ENCODE measurements around the gene PHOSPHO1. TPM values are rescaled to one million over a fixed set of nuclear protein-coding genes. Genes with fewer than 3 reads are reported as not detected.

Gene PHOSPHO1
- total RNA-seq, 1 donor from 2014 or later: not detected

DNA sequence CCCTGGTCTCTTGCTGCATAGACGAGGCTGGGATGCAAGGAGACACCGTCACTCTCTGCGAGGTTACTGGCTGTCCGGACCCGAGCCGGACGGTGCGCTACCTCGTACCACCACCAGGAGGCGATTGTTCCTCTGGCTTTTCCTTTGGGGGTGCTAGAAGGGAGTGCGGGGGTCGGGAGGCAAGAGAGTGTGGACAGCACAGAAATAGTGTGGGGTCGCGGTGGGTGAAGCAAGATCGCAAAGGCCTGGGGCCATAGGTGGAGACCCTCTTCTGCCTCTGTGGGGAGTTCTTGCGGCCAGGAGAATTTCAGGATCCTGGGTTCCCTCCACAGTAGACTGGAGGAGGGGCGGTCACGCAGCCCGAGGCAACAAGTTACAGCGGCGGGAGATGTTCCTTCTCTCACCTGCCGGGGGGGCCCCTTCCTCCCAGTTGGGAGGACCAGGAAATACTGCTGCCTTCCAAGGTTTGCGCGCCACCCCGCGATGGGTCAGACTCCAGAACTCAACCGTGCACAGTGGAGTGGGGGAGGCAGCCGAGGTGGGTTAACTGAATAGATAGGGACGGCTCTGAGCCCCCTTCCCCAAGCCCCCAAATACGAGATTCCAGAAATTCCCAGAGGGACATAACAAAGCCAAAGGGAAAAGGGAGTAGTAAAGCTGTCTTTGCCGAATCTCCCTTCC lies 6.9 kb downstream of the PHOSPHO1 start:
- peak overlapping the region; percentile 30 for H3K27ac Mint-ChIP-seq
- peak overlapping the region; percentile 64 for H3K4me3 Mint-ChIP-seq
- H3K9me3 Mint-ChIP-seq: no peaks in the 10 kb centered on the region
- DNase-seq (ENCODE audit: low spot score): peak; percentile 49
- H3K36me3 Mint-ChIP-seq (ENCODE audit: low read depth): peaks cover 30% of the 10 kb centered on the region
- H3K4me1 Mint-ChIP-seq (ENCODE audit: low read depth): peaks cover 40% of the 10 kb centered on the region
- intact Hi-C loops (cut with micrococcal nuclease): no loop called here
- peaks cover 16% of the 10 kb centered on the region for H3K27me3 Mint-ChIP-seq (ENCODE audit: insufficient read depth)

DNA sequence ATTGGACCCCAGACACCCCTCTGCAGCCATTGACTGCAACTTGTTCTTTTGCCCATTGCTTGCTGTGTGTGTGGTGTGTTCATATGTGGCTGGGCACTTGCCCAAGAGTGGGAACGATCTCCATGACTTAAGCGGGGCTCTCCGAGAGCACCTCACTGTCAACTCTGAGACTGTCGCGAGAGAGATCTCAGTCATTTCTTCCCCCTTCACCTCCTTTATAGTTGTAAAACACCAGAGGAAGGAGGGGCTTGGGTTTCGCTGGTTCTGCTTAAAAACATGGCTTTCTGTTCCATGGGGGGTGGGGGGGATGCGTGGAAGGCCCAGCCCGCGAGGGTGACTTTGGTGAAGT lies 7.4 kb downstream of the PHOSPHO1 start:
- Mint-ChIP-seq H3K4me3 (no peak overlapping the region), H3K9me3 (no peaks in the 10 kb centered on the region), H3K27me3 (ENCODE audit: insufficient read depth) (peaks cover 14% of the 10 kb centered on the region), H3K36me3 (ENCODE audit: low read depth) (peaks cover 33% of the 10 kb centered on the region), H3K27ac (peak overlapping the region; percentile 30), H3K4me1 (ENCODE audit: low read depth) (peaks cover 45% of the 10 kb centered on the region)
- no peak for DNase-seq (ENCODE audit: low spot score)
- intact Hi-C loops (cut with micrococcal nuclease): no loop called here

DNA sequence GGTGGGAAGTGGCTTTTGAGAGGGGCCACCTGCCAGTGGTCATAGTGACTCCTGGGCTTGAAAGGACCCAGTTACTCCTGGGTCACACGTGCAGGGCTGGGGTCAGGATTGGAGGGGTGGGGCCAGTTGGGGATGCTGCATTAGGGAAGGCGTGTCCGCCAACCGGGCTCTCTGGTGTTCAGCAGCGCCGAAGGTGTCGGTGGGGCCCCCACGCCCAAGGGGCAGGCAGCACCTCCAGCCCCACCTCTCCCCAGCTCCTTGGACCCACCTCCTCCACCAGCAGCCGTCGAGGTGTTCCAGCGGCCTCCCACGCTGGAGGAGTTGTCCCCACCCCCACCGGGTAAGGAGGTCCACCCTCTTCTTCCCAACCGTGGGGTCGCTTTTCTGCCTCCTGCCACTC lies 10.6 kb downstream of the PHOSPHO1 start:
- intact Hi-C loops (cut with micrococcal nuclease): loop anchor here (2.0 kb wide), 1 partner anchor 39 kb away; no protein-coding TSS in a partner anchor
- H3K4me1 Mint-ChIP-seq (ENCODE audit: low read depth): peaks cover 64% of the 10 kb centered on the region
- no peaks in the 10 kb centered on the region for H3K9me3 Mint-ChIP-seq
- peaks cover 47% of the 10 kb centered on the region for H3K36me3 Mint-ChIP-seq (ENCODE audit: low read depth)
- peak overlapping the region; percentile 22 for H3K4me3 Mint-ChIP-seq
- no peak overlapping the region for H3K27ac Mint-ChIP-seq
- no peak for DNase-seq (ENCODE audit: low spot score)
- H3K27me3 Mint-ChIP-seq (ENCODE audit: insufficient read depth): peaks cover 4% of the 10 kb centered on the region

DNA sequence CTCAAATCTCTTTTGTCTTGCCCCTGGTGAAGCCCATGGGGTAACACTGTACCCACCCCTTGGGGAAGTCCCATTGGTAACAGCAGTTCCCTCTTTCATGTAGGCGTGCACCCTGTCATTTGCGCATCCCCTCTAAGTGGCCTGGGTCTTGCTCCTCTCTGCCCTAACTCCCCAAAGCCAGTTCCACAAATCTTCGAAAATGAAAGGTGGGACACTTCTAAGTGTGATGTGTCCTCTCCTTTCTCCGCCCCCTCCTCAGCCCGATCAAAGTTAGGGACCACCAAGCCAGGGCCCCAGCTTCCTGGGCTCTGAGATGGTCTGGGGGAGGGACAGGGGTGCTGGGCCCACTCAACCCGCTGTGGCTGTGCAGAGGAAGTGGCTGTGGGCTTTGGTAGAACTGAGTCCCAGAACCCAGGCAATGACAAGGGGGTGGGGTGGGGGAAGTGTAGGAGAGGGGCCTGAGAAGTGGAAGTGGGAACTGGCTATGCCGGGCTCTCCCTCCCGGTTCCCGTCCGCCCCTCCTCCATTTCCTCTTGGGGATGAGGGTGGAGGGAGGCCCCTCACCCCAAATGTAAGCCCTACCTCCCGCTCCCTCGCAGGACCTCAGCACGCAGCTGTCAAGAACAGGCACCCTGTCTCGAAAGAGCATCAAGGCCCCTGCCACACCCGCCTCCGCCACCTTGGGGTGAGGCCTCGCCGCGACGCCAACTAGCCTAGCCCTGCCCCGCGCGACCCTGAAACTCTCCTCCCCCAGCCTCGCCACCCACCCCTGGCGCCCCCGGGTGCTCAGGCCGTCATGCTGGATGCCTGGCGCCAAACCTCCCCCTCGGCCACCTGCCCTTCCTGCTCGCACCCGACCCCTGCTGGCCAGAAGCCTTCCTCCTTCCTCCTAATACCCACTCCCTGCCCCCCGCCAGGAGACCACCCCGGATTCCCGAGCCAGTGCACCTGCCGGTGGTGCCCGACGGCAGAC lies 11.4 kb downstream of the PHOSPHO1 start:
- intact Hi-C loops (cut with micrococcal nuclease): loop anchor here (1.0 to 2.0 kb wide), 3 partner anchors 9 to 38 kb away; partner anchors contain the start of genes ABI3 and GNGT2
- H3K9me3 Mint-ChIP-seq: no peaks in the 10 kb centered on the region
- H3K27ac Mint-ChIP-seq: peak overlapping the region; percentile 81
- no peaks in the 10 kb centered on the region for H3K27me3 Mint-ChIP-seq (ENCODE audit: insufficient read depth)
- peaks cover 48% of the 10 kb centered on the region for H3K36me3 Mint-ChIP-seq (ENCODE audit: low read depth)
- peaks cover 67% of the 10 kb centered on the region for H3K4me1 Mint-ChIP-seq (ENCODE audit: low read depth)
- peak; percentile 42 for DNase-seq (ENCODE audit: low spot score)
- H3K4me3 Mint-ChIP-seq: peak overlapping the region; percentile 35

DNA sequence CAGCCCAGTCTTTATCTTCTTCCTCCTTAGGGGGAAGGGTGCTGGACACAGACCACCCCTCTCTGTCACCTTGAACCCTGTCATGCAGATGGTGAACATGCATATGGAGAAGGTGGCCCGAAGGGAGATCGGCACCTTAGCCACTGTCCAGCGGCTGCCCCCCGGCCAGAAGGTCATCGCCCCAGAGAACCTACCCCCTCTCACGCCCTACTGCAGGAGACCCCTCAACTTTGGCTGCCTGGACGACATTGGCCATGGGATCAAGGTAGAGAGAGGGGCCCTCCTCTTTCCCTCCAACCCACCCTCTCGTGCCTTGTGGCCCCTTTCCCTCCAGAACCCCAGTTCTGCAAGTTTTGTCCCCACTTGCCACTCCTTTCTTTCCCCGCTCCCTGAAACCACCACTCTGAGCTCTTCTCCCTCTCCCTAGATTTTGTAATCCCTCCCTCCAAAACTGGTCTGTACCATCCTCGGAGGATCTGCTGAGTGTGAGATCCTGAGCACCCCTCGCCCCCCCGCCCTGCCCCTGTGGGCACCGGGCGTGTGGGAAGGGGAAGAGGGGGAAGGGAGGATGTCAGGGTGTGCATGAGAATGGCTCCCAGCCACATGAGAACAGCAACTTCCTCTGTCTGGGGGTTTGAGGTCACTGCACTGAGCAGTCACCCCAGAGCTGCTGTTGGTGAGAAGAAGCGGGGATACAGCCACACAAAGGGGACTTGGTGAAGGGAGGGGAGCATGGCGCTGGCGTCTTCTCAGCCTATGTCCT lies 12.8 kb downstream of the PHOSPHO1 start:
- peak; percentile 65 for DNase-seq (ENCODE audit: low spot score)
- H3K9me3 Mint-ChIP-seq: no peaks in the 10 kb centered on the region
- peaks cover 72% of the 10 kb centered on the region for H3K4me1 Mint-ChIP-seq (ENCODE audit: low read depth)
- intact Hi-C loops (cut with micrococcal nuclease): loop anchor here (1.0 to 2.0 kb wide), 3 partner anchors 8 to 37 kb away; partner anchors contain the start of genes ABI3 and GNGT2
- H3K27ac Mint-ChIP-seq: peak overlapping the region; percentile 82
- no peaks in the 10 kb centered on the region for H3K27me3 Mint-ChIP-seq (ENCODE audit: insufficient read depth)
- peaks cover 48% of the 10 kb centered on the region for H3K36me3 Mint-ChIP-seq (ENCODE audit: low read depth)
- H3K4me3 Mint-ChIP-seq: peak overlapping the region; percentile 82

DNA sequence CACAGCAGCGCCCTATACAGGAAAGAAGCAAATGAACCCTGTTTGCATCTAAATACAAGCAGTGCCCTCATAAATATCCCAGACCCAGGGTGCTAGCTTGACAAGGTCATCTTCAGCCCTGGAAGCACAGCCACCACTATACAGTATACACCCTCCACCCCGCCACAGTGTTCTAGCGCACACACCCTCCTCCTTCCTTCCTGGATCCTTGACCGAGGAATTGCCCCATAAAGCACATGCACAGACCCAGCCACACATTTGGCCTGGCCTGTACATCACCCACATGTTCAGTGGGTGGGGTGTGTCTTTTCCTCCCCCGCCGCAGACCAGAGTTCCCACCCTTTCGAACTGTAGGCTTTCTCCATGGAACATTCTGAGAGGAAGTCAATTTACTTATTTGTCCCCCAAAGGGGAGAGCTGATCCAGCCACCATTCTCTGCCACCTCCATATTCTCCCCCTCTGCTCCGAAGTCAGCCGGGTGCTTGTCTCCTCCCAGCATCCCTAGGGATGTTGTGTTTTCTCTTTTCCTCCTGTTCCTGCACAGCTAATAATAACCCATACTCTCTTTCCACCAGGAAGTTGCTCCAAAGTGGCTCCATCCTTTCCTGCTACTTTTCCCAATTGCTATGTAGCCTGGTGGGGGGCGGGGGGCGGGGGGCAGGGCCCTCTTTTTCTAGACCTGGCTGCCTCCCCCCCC lies 13.5 kb downstream of the PHOSPHO1 start:
- no peak for DNase-seq (ENCODE audit: low spot score)
- Mint-ChIP-seq H3K9me3 (no peaks in the 10 kb centered on the region), H3K36me3 (ENCODE audit: low read depth) (peaks cover 44% of the 10 kb centered on the region), H3K4me3 (peak overlapping the region; percentile 50), H3K4me1 (ENCODE audit: low read depth) (peaks cover 72% of the 10 kb centered on the region), H3K27me3 (ENCODE audit: insufficient read depth) (no peaks in the 10 kb centered on the region), H3K27ac (peak overlapping the region; percentile 75)
- intact Hi-C loops (cut with micrococcal nuclease): no loop called here

DNA sequence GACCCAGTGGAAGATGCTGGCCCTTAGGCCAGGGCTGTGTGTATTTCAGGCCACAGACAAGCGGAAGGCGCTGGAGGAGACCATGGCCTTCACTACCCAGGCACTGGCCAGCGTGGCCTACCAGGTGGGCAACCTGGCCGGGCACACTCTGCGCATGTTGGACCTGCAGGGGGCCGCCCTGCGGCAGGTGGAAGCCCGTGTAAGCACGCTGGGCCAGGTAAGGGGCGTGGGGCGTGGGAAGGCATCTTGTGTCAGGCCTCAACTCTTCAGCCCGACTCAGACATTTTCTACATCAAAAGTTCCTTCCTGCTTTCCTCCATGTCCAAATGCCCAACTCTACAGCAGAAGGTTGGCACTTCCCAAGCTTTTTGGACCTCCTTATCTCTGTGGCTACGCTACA lies 14.1 kb downstream of the PHOSPHO1 start:
- H3K27me3 Mint-ChIP-seq (ENCODE audit: insufficient read depth): no peaks in the 10 kb centered on the region
- no peak for DNase-seq (ENCODE audit: low spot score)
- no peaks in the 10 kb centered on the region for H3K9me3 Mint-ChIP-seq
- H3K27ac Mint-ChIP-seq: peak overlapping the region; percentile 78
- peak overlapping the region; percentile 71 for H3K4me3 Mint-ChIP-seq
- intact Hi-C loops (cut with micrococcal nuclease): no loop called here
- H3K36me3 Mint-ChIP-seq (ENCODE audit: low read depth): peaks cover 40% of the 10 kb centered on the region
- peaks cover 69% of the 10 kb centered on the region for H3K4me1 Mint-ChIP-seq (ENCODE audit: low read depth)

DNA sequence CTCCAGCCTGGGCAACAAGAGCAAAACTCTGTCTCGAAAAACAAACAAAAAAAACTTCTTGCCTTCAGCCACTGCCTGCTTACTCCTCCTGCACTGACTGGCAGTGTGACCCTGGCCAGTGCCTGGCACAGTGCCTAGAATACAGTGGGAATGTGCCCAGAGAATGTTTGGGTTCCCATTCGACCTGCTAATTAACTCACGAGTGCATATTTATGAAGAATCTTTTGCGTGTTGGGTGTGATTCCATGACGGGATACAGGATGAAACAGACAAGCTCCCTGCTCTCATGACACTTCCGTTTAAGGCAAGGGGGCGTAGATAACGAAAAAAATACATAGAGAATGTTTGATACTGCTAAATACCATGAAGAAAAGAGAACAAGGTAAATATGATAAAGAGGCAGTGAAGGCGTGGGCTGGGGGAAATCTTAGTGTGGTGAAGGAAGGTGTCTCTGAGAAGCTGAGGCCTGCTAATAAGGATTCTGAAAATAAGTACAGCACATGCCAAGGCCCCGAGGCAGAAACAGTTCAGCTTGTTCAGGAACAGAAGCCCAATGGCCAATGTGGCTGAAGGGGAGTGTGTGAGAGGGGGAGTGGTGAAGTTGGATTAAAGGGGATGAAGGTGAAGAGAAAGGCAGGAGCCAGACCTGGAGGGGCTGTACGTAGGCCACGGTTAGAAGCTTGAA lies 15.8 kb downstream of the PHOSPHO1 start:
- H3K9me3 Mint-ChIP-seq: no peaks in the 10 kb centered on the region
- DNase-seq (ENCODE audit: low spot score): no peak
- peak overlapping the region; percentile 92 for H3K27ac Mint-ChIP-seq
- H3K36me3 Mint-ChIP-seq (ENCODE audit: low read depth): peaks cover 38% of the 10 kb centered on the region
- peak overlapping the region; percentile 79 for H3K4me3 Mint-ChIP-seq
- no peaks in the 10 kb centered on the region for H3K27me3 Mint-ChIP-seq (ENCODE audit: insufficient read depth)
- intact Hi-C loops (cut with micrococcal nuclease): no loop called here
- H3K4me1 Mint-ChIP-seq (ENCODE audit: low read depth): peaks cover 84% of the 10 kb centered on the region

DNA sequence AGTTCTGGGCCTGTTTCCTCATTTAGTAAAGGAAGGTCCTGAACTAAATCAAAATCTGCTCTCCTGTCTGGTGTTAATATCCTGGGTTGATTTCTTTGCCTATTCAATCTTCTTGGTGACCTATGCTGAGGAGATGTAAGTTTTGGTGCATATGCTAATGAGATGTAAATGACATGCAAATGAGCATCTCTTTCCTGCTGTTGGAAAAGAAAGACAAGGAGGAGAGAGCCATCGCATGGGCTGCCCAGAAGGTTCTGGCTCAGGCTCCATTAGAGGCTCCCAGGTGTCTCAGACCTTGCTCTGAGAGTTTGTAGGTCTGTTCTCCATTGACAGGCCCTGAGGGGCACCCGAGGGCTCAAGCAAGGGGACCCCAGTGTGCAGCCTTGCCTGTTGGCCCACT lies 16.7 kb downstream of the PHOSPHO1 start:
- intact Hi-C loops (cut with micrococcal nuclease): loop anchor here (2.0 kb wide), 1 partner anchor 13 kb away; no protein-coding TSS in a partner anchor
- Mint-ChIP-seq H3K27ac (peak overlapping the region; percentile 56), H3K36me3 (ENCODE audit: low read depth) (peaks cover 35% of the 10 kb centered on the region), H3K4me1 (ENCODE audit: low read depth) (peaks cover 90% of the 10 kb centered on the region), H3K9me3 (no peaks in the 10 kb centered on the region), H3K27me3 (ENCODE audit: insufficient read depth) (no peaks in the 10 kb centered on the region), H3K4me3 (peak overlapping the region; percentile 79)
- DNase-seq (ENCODE audit: low spot score): no peak

DNA sequence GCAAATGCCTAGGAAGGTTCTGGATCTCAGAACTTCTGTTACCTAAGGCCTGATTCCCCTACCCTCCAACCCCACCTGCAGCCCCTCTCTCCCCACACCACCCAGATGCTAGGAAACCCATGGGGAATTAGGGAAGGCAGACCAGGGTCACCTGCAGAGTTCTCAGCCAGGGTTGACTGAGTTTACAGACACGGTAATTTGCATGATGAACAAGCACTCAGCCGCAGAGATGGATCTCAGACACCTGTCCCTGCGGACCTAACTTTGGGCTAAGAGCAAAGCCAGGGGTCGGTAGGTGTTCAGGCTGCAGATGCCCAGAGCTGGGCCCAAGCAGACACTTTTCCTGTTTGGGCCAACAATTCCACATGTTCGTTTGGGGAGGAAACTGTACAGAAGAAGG lies 17.2 kb downstream of the PHOSPHO1 start:
- Mint-ChIP-seq H3K4me1 (ENCODE audit: low read depth) (peaks cover 89% of the 10 kb centered on the region), H3K27me3 (ENCODE audit: insufficient read depth) (no peaks in the 10 kb centered on the region), H3K4me3 (peak overlapping the region; percentile 96), H3K36me3 (ENCODE audit: low read depth) (peaks cover 34% of the 10 kb centered on the region), H3K9me3 (no peaks in the 10 kb centered on the region), H3K27ac (no peak overlapping the region)
- DNase-seq (ENCODE audit: low spot score): no peak
- intact Hi-C loops (cut with micrococcal nuclease): loop anchor here (2.0 kb wide), 1 partner anchor 13 kb away; no protein-coding TSS in a partner anchor

DNA sequence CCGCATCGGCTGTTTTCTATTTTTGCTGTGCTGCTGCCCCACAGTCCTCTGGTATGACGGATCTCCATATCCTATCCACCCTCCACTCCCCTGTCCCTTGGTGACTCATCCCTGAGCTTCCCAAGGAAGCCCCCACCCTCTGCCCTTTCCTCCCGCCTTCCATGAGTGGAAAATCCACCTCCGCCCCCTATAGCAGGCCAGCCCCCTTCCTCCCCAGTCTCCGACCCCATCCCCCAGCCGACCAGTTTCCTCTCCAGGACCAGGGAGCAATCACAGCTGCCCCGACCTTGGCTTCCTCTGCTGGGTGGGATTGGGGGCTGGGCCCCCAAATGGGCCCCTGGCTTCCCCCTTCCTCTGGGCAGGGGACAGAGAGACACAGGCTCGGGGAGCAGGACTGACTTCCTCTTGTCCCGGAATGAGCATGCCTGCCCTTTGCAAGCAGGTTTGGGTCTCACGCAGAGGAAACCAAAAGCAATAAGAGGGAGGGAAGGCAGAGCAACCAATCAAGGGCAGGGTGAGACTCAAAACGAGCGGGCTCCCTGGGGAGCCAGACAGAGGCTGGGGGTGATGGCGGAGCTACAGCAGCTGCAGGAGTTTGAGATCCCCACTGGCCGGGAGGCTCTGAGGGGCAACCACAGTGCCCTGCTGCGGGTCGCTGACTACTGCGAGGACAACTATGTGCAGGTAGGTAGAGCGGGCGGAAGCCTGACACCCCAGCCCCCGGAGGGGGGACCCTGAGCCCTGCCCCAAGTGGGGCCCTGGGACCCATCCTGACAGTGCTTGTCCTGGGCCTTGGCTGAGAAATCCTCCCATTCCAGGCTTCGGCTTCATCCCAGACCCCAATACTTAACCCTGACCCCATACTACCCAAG lies 20.2 kb downstream of the PHOSPHO1 start, which contains the start of the genes ABI3 and GNGT2:
ABI3 (plus strand) TSS at position 550 of the 872 bp plus-strand sequence; CDS start at position 568, 18 bp downstream.
GNGT2 (minus strand) TSS at position 417 of the 872 bp plus-strand sequence. CDS start 3,152 bp downstream, outside the sequence.
- DNase-seq (ENCODE audit: low spot score): peak; percentile 65
- Mint-ChIP-seq H3K27me3 (ENCODE audit: insufficient read depth) (no peaks in the 10 kb centered on the region), H3K4me3 (peak within 1 kb of the TSS; percentile 96), H3K9me3 (no peaks in the 10 kb centered on the region), H3K36me3 (ENCODE audit: low read depth) (peaks cover 24% of the 10 kb centered on the region), H3K4me1 (ENCODE audit: low read depth) (peaks cover 63% of the 10 kb centered on the region), H3K27ac (peak within 1 kb of the TSS; percentile 88)
- intact Hi-C loops (cut with micrococcal nuclease): loop anchor here (1.0 kb wide), 2 partner anchors 8 to 18 kb away; no protein-coding TSS in a partner anchor
